Gastrocnemius medialis (tissue), 4 donors: ENCODE data around the gene SGPP1. TPM values are rescaled to one million over a fixed set of nuclear protein-coding genes. Genes with fewer than 3 reads are reported as not detected.

Source experiments
- total RNA-seq, 4 donors: library from RNA; depleted of rRNA; stranded (reverse); fragments of >200 nt; gene quantifications; one replicate each; pipeline versions ENCODE4 v1.1.0 to v1.2.3, GENCODE V29; 2016

SGPP1 gene
- total RNA-seq, 4 donors from 2014 or later, result 3.5 to 11.3 (median 8.1) TPM

Other genes starting within 250 kb of the SGPP1 start
- gene PPP2R5E, start 184.7 kb downstream of the SGPP1 start, total RNA-seq, result 10 to 100 TPM; 14.6 to 25.8 (median 22.3) TPM
- 1 to 10 TPM; 3.5 to 6.2 (median 5.1) TPM for gene WDR89, start 86.2 kb downstream of the SGPP1 start, total RNA-seq
- gene SYNE2, start 124.9 kb upstream of the SGPP1 start, total RNA-seq, result 100 to 1,000 TPM in 3 of 4 donors, 10 to 100 TPM in 1; 96.9 to 207 (median 182) TPM